DMS53 treated with DMSO at 0.1 percent for 48 hours (cell line): ENCODE data around the gene CALY.

Experiments used
- DNase-seq: peaks from one replicate; lab custom pipeline; 2025; ENCODE audit not compliant: unreplicated experiment; lab: John Stamatoyannopoulos, UW

The CALY gene

GRCh38 chr10:133292919-133293809 lies 43.5 kb downstream of the CALY start:
- DNase-seq = no peak

GRCh38 chr10:133289761-133290160 lies 46.9 kb downstream of the CALY start:
- DNase-seq = no peak

GRCh38 chr10:133287832-133288500 lies 48.7 kb downstream of the CALY start:
- no peak for DNase-seq

GRCh38 chr10:133286366-133286765 lies 50.3 kb downstream of the CALY start:
- no peak for DNase-seq

- no peak for DNase-seq
These were observed 51.5 kb downstream of the CALY start for GRCh38 chr10:133285217-133285616.

GRCh38 chr10:133283931-133284330 lies 52.8 kb downstream of the CALY start:
- no peak for DNase-seq

GRCh38 chr10:133282846-133283390 lies 53.8 kb downstream of the CALY start:
- no peak for DNase-seq

- DNase-seq = no peak
These were observed 54.9 kb downstream of the CALY start for GRCh38 chr10:133281628-133282372.

- no peak for DNase-seq
These were observed 55.6 kb downstream of the CALY start for GRCh38 chr10:133281084-133281483.

GRCh38 chr10:133280391-133281059 lies 56.2 kb downstream of the CALY start:
- DNase-seq = no peak

GRCh38 chr10:133279326-133280226 lies 57.1 kb downstream of the CALY start:
- no peak for DNase-seq

GRCh38 chr10:133278577-133279265 lies 58.0 kb downstream of the CALY start:
- no peak for DNase-seq

- no peak for DNase-seq
These were observed 58.6 kb downstream of the CALY start for GRCh38 chr10:133277993-133278576.

- DNase-seq = no peak
These were observed 59.3 kb downstream of the CALY start for GRCh38 chr10:133277277-133277992.

GRCh38 chr10:133276435-133277201 lies 60.1 kb downstream of the CALY start, which contains the start of gene ADAM8:
Gene ADAM8, minus strand, starts transcription at chr10:133276868. Its CDS starts 51 bp downstream, at chr10:133276817.
- DNase-seq = no peak

GRCh38 chr10:133276100-133276434 lies 60.6 kb downstream of the CALY start:
- no peak for DNase-seq

- DNase-seq = no peak
These were observed 61.0 kb downstream of the CALY start for GRCh38 chr10:133275684-133276092.
